Thyroid gland (tissue), 4 donors: ENCODE results near the gene NR5A2. TPM values are rescaled to one million over a fixed set of nuclear protein-coding genes. Genes with fewer than 3 reads are reported as not detected.

ENCODE experiments used
- DNase-seq, 2 donors: peaks; one replicate each; pipeline ENCODE4 v3.0.0-alpha.2; 2019
- H3K27ac ChIP-seq, 3 donors: fragments of 200-600 bp; sonication (generic); 1 replicate in 2 of 3; 2 replicates in 1 of 3; pipeline ENCODE4 v1.5.1; 2016 to 2019; ENCODE audit warnings: mild to moderate bottlenecking in 1 of 3, moderate library complexity in 1 of 3
- H3K27me3 ChIP-seq: fragments of 200-600 bp; sonication (generic); one replicate; pipeline ENCODE4 v1.5.1; 2019
- H3K36me3 ChIP-seq, 2 donors: fragments of 200-600 bp; sonication (generic); one replicate each; pipeline ENCODE4 v1.5.1; 2016 to 2019
- H3K4me1 ChIP-seq, 2 donors: fragments of 200-600 bp; sonication (generic); one replicate each; pipeline ENCODE4 v1.5.1; 2017 to 2019
- H3K4me3 ChIP-seq, 3 donors: fragments of 200-600 bp; sonication (generic); replicated peaks in 1 of 3; 1 replicate in 2 of 3; 2 replicates in 1 of 3; pipeline ENCODE4 v1.5.1; 2016; ENCODE audit warnings: mild to moderate bottlenecking in 1 of 3
- H3K9me3 ChIP-seq: fragments of 200-600 bp; sonication (generic); one replicate; pipeline ENCODE4 v1.5.1; 2017
- POLR2A ChIP-seq, 2 donors: fragments of 450-650 bp; IDR thresholded peaks; one replicate each; pipeline ENCODE4 v1.6.1; 2017; ENCODE audit warnings: antibody characterized with exemption in 2 of 2, mild to moderate bottlenecking in 2 of 2, moderate library complexity in 1 of 2
- WGBS, 2 donors: methylation state at CpG; one replicate each; pipeline ENCODE4 v1.1.5; 2017; 5-methylcytosine and 5-hydroxymethylcytosine counted together
- intact Hi-C: fragments of 100-400 bp; cut with DNase I; formaldehyde crosslinking; loops from one replicate; pipeline ENCODE4 v1.15.1; 2023
- total RNA-seq, 4 donors: library from RNA; depleted of rRNA; stranded (reverse); fragments of >200 nt; gene quantifications; one replicate each; pipeline ENCODE4 v1.2.3, GENCODE V29; 2016
- TF ChIP-seq, protein P1 (sequence below), 6 experiments: fragments of 200-600 bp in 3 of 6; fragments of 450-650 bp in 3 of 6; sonication (generic) in 3 of 6; IDR thresholded peaks; one replicate each; pipeline ENCODE4 v1.5.1; 2016 to 2019; ENCODE audit warnings: antibody characterized with exemption in 6 of 6, mild to moderate bottlenecking in 2 of 6, inconsistent platforms in 1 of 6, moderate library complexity in 1 of 6

The NR5A2 gene
- total RNA-seq, 4 donors from 2014 or later = 1.5 to 8.2 (median 3.9) TPM

DNA sequence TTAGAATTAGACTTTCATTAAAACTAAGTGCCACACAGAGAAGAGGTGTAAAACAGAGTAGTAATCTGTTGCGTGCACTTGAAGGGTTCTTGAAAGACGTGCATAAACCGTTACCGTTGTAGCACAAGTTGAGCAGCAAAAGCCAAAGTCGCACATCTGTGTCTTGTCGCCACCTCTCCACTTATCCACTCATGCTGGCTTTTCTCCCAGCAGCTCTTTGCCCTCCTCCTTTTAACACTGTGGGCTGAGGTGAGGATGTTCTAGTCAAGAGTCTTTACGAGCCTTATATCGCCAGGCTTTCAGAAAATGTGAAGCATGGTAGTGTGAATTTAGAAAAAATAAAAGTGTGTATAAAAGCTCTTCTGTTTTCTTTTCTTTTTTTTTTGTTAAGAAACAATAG, 48.0 kb downstream of the NR5A2 start:
- Histone ChIP-seq H3K4me1 (peaks cover 10 to 18% of the 10 kb centered on the region in 2 donors), H3K27ac (peak overlapping the region in 2 of 3 donors; percentile 19 to 30), H3K4me3 (no peak overlapping the region), H3K9me3 (no peaks in the 10 kb centered on the region), H3K27me3 (no peaks in the 10 kb centered on the region), H3K36me3 (no peaks in the 10 kb centered on the region)
- no peak for DNase-seq
- intact Hi-C loops = no loop called here
- TF ChIP-seq, protein P1, sequence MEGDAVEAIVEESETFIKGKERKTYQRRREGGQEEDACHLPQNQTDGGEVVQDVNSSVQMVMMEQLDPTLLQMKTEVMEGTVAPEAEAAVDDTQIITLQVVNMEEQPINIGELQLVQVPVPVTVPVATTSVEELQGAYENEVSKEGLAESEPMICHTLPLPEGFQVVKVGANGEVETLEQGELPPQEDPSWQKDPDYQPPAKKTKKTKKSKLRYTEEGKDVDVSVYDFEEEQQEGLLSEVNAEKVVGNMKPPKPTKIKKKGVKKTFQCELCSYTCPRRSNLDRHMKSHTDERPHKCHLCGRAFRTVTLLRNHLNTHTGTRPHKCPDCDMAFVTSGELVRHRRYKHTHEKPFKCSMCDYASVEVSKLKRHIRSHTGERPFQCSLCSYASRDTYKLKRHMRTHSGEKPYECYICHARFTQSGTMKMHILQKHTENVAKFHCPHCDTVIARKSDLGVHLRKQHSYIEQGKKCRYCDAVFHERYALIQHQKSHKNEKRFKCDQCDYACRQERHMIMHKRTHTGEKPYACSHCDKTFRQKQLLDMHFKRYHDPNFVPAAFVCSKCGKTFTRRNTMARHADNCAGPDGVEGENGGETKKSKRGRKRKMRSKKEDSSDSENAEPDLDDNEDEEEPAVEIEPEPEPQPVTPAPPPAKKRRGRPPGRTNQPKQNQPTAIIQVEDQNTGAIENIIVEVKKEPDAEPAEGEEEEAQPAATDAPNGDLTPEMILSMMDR (IDR thresholded peaks at IDR 0.05) = no peak
- 16 to 20% methylated on average over 8 of the region's 8 CpGs for WGBS, 2 donors

DNA sequence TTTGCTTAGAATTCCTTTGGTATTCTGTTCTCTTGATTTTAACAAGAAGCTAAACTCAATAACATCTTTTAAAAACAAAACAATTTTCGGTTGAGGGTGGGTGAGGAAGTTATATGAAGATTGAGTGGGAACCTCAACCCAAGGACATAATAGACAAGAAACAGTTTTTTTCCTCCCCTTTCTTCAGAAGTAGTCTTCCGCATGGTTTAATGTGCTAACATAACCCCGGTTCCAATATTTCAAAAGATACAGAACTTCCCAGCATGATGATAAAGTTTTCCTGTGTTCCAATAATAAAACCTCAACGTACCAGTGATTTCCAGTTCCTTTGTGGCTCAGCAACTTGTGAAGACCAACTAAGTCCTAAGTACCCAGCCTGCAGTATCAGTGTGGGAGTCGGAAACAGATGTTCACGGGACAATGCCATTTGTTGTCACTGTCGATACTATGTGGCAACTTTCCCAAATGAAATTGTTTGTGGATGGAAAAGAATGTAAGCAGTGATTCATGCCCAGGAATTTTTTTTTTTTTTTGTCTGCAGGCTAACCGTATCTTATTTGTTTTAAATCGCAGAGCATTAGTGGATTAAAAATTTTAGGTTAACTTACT, 48.5 kb downstream of the NR5A2 start:
- no peak overlapping the region for H3K4me3 ChIP-seq
- peaks cover 10 to 18% of the 10 kb centered on the region in 2 donors for H3K4me1 ChIP-seq
- H3K36me3 ChIP-seq = no peaks in the 10 kb centered on the region
- H3K27me3 ChIP-seq = no peaks in the 10 kb centered on the region
- TF ChIP-seq POLR2A (IDR thresholded peaks at IDR 0.05) = no peak
- TF ChIP-seq, protein P1 (IDR thresholded peaks at IDR 0.05) = no peak
- no peaks in the 10 kb centered on the region for H3K9me3 ChIP-seq
- intact Hi-C loops = no loop called here
- H3K27ac ChIP-seq = peak overlapping the region in 2 of 3 donors; percentile 19 to 30
- DNase-seq = peak in 1 of 2 donors; percentile 19
- 40 to 50% methylated on average over 9 of the region's 9 CpGs for WGBS, 2 donors

DNA sequence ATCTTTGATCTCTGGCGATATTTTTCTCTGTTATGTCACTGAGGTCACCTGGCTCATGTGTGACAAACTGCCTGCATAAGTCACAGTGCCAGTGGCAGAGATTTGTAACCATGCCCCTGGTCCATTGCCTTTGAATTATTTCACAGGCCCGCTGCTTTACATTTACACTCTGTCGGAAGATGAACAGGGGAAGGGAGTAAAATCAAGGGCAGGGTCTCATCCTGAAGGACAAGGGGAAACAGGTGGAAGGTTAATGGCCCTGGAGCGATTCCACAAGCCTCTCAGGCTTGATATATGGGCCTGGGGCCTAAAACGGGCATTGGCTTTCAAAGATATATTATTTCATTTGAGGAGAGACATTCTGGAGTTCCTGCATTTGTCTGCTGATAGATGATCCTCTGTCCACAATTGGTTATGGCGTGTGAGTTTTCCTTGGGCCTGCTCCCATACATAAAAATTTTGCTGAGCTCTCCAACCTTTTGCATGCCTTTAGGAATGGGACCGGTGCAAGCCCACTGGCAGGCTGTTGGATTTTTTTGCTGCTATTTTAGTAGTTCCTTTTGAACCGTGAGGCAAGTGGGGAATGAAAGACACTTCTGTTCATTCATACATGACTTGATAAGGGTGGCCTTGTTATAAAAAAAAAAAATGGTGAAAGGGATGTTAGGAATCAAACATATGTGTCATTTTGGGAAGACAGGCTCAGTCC, 51.9 kb downstream of the NR5A2 start:
- intact Hi-C loops = no loop called here

DNA sequence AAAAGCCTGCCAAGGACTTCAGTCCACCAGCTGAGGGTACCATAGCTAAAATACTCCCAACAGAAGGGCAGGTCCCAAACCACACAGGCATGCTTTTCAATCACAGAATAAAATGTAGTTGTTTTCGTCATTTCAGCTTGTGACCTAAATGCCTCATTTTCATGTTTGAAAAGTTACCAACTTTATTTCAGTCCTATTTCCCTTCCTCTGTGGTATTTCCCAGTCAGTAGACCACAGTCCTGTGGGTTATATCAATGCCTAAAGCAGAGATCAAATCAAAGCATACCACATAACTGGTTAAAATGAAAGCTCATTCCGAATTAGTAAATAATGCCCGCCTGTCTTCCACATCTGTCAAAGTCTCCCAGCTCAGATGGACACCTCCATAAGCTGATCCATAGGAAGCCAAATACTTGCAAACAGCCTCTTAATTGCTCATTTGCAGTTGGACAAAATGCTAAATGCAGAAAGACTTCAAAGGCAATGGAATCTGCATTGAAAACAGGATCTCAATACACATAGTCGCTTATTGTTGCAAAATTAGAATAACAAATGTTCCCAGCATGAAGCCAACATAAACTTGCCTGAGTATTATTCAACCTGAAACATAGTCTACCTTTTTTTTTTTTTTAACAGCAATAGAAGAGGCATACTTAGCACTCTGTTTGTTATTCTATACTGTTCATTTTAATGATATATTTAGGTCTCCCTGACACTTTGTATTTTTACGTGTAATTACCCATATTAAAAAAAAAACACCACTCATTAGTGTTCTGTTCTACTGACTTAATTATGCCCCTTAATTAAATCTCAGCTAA, 53.9 kb downstream of the NR5A2 start:
- 64 to 69% methylated on average over 5 of the region's 5 CpGs for WGBS, 2 donors
- Histone ChIP-seq H3K4me3 (no peak overlapping the region), H3K27ac (no peak overlapping the region), H3K9me3 (no peaks in the 10 kb centered on the region), H3K27me3 (no peaks in the 10 kb centered on the region), H3K4me1 (peaks cover 0 to 11% of the 10 kb centered on the region in 2 donors), H3K36me3 (no peaks in the 10 kb centered on the region)
- no peak for DNase-seq
- no peak for TF ChIP-seq POLR2A (IDR thresholded peaks at IDR 0.05)
- TF ChIP-seq, protein P1 (IDR thresholded peaks at IDR 0.05) = no peak
- intact Hi-C loops = no loop called here

More for the DNA sequence above, 51.9 kb downstream of the NR5A2 start:
- no peaks in the 10 kb centered on the region for H3K27me3 ChIP-seq
- peaks cover 10 to 18% of the 10 kb centered on the region in 2 donors for H3K4me1 ChIP-seq
- peak in 1 of 2 donors; percentile 5 for DNase-seq
- TF ChIP-seq POLR2A (IDR thresholded peaks at IDR 0.05) = no peak
- TF ChIP-seq, protein P1 (IDR thresholded peaks at IDR 0.05) = no peak
- H3K4me3 ChIP-seq = no peak overlapping the region
- WGBS, 2 donors = 68 to 72% methylated on average over 8 of the region's 8 CpGs
- no peaks in the 10 kb centered on the region for H3K36me3 ChIP-seq
- no peak overlapping the region for H3K27ac ChIP-seq
- no peaks in the 10 kb centered on the region for H3K9me3 ChIP-seq

DNA sequence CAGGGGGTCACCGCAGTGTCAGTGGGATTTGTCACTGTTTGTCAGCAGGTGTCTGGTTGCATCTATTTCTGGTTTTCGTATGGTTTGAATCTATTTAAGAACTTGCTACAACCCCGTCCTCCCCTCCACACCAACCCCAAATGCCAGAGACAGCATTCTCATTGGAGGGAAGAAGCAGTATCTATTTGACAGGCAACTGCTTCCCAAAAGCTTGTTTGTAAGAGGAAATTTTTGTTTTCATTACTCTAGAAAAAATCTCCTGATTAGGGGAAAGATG, 54.4 kb downstream of the NR5A2 start:
- H3K36me3 ChIP-seq = no peaks in the 10 kb centered on the region
- intact Hi-C loops = no loop called here
- H3K4me3 ChIP-seq = no peak overlapping the region
- H3K9me3 ChIP-seq = no peaks in the 10 kb centered on the region
- DNase-seq = no peak
- no peak overlapping the region for H3K27ac ChIP-seq
- no peaks in the 10 kb centered on the region for H3K27me3 ChIP-seq
- H3K4me1 ChIP-seq = peaks cover 0 to 8% of the 10 kb centered on the region in 2 donors
- WGBS, 2 donors = 80 to 87% methylated on average over 3 of the region's 3 CpGs
- no peak for TF ChIP-seq POLR2A (IDR thresholded peaks at IDR 0.05)
- TF ChIP-seq, protein P1 (IDR thresholded peaks at IDR 0.05) = no peak
